NCI-H1092 treated with DMSO at 0.1 percent for 48 hours (cell line): Measurements from ENCODE around the gene SLC25A13.
A peak's percentile ranks its signal among the peaks of the same experiment; 100 is the strongest.

Experiments
- DNase-seq: peaks from one replicate; lab custom pipeline; 2025; lab: John Stamatoyannopoulos, UW

Gene SLC25A13

DNA sequence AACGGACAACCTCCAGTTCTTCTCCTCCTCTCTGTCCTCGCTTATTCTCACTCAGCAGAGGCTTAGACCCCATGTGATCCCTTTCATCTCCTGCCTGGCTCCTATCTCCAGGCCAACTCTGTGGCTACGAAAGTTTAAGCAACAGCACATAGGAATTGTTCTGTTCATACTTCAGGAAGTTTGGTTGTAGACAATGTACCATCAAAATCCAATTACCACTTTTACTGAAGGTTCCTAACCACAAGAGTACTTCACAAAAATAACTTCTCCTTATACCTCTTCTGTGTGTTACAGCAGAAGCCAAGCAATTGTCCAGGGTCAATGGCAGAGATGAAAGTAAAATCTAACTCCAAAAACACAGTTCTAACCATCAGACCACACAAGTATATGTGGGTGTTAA, 80.0 kb downstream of the SLC25A13 start:
- no peak for DNase-seq

DNA sequence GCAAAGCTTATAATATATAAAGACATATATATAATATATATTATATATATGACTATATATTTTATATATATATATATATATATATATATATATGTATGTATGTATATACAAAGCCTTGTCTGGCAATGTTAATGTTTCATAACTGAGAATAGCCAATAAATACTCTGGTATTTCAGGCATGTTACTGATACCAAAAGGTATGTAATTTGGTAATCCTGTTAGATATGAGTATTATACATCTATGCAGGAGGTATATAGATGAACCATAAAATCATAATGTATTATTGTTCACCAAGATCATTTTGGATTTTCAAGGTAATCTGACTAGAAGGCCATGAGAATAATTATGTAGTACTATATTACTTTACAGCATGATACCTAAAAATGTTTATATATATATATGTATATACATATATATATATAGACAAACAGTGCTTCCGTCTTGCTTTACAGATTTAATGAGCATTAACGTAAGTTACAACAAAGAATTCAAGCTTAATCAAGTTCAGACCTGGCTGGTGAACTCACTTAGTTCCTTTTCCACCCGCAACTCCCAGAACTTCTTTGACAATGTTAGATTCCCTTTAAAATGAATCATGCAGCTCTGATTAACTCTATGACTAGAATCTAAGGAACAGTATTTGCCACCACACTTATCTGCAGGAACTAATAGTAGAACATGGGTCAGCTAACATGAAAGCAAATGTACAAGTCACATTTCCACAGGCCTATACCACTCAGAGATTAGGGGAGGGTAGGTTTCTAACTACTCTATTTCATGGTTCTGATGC, 82.7 kb downstream of the SLC25A13 start:
- no peak for DNase-seq

DNA sequence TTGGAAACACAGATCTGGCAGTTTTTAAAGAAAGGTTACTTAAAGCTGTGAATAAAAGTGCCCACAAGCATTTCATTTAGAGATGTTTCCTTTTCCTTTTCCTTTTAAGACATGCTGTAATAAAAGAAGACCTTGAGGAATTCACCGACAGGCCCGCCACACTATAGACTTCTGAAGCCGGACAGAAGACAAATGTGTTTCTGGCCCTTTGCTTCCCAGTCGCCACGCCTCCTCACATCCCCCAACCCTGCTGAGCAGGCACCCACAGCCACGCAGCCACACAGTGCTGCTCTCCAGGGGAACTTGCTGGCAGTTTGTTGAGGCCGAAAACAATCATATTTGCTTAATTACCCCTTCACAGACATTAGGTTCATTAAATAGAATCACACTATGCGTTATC, 83.4 kb downstream of the SLC25A13 start:
- no peak for DNase-seq

DNA sequence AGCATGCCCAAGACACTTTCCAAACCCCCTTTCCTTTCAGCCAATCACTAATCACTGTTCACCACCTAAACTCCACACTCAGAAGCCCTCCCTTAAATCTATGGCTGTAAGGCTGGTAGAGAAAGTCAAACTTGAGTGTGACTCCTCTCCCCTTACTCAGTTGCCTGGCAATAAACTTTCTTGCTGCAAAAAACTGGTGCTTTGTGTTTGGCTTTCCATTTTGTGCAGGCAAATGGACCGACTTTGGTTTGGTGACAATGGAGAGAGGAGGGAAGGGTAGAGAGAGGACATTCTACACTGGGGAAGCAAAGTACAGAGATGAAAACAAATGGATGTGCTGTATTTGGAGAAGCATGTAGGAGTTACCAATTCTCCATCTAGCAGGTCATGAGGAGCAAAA, 84.9 kb downstream of the SLC25A13 start:
- no peak for DNase-seq

DNA sequence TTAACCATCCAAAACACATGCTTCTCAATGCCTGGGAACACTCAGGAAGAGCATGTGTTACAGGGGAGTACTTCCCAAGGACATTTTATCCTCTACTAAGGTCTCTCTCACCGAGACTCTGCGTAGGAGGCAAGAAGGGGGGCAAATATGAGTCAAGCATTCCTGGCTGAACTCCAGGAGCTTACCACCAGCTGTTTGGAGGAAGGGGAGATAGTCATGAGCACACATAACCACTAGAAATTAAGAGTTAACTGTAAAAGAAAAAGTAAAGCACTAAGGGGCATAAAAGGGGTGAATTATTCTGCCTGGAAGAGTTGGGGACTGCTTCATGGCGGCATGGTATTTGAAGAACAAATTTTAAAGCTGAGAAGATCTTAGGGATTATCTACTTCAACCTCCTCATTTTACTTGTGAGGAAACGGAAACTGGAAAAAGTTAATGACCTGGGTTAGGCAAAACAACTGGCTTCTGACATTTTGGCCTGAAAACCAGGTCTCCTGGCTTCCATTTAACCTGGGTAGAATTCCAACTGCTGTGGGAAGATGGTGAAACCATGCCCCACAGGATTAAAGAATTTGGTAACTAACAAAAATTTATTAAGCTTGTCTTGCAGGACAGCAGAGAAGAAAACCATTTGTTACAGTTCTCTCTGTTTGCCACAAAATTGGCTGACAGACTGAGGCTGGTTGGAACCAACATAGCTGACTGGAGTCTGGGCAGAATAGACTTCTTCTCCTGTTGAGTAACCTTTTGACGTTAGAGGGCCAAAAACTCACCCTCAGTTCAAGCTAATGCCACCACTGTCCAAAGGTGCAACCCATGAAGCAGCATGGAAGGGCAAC, 85.5 kb downstream of the SLC25A13 start:
- no peak for DNase-seq

DNA sequence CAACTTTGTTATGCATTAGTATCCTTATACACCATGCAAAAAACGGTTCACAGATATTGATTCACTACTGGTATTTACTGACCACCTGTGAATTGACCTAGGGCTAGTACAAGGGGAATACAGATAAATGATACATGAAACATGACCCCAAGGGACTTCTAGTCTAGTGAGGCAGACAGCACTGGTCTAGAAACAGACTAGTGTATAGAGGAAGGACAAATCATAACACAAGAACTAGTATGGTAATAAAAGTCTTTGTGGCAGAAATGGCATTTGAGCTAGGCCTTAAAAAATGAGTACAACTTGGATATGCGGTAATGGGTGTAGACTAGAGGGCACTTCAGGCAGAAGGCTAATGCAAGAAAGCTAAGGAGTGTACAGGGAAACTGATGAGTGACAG, 86.6 kb downstream of the SLC25A13 start:
- DNase-seq, result no peak

DNA sequence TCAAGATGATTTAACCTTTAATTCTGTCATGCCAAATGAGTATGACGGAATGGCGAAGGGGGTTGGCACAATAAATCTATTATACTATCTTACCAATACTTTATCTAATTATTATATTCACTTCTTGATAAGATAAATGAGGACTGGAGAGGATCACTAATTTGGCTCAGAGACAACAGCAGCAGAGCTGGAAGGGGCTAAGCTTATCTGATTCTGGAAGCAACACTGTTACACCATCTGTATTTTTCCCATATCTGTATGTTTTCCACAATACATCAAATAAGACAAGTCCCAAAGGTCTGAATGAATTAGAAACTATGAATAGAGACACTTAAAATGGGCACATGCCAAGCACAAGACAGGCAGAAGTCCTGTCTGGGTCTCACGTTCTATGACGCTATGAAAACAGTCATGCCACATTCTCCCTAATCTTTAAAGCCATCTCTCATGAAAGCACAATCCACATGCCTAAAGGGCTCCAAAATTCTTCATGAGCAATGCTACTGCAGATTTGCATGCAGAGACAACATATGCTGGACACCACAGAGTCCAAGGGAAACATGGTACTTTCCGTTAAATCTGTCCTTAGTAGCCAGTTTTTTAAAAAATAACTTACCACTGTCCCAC, 88.3 kb downstream of the SLC25A13 start:
- no peak for DNase-seq

DNA sequence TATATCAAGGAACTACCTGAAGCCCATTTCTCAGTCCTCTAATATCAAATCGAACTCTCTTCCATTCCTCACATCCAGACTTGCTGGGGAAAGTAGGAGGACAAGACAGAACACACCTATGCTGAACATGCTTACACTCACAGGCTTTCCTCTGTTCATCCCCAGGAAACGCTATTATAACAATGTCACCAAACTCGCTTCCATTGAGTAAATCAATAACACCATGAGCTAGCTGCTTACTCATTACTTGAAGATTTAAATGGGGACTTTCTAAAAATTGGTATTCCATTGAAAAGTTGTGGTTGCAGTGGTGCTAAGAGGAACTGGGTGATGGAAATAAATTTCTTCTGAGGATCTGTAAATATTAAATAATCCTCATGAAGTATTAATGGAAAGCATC, 88.8 kb downstream of the SLC25A13 start:
- no peak for DNase-seq

DNA sequence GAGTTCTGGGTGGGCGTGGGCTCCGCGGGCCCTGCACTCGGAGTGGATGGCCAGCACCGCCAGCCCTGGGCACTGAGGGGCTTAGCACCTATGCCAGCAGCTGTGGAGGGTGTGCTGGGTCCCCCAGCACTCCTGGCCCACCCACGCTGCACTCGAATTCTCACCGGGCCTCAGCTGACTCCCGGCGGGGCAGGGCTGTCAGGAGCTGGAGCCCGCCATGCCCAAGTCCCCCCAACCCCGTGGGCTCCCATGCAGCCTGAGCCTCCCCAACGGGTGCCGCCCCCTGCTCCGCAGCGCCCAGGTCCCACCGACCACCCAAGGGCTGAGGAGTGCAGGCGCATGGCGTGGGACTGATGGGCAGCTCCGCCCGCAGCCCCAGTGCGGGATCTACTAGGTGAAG, 93.1 kb downstream of the SLC25A13 start:
- no peak for DNase-seq

DNA sequence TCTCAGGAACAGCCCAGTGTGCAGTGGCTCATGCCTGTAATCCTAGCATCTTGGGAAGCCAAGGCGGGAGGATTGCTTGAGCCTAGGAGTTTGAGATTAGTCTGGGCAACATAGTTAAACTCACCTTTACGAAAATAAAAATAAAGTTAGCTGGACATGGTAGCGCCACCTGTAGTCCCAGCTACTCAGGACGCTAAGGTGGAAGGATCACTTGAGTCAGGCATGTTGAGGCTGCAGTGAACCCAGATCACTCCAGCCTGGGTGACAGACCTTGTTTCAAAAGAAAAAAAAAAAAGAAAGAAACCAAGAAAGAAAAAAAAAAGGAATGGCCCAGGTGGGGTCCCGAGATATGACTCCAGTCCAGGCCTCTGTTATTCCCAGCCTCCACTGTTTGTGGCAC, 96.6 kb downstream of the SLC25A13 start:
- no peak for DNase-seq

DNA sequence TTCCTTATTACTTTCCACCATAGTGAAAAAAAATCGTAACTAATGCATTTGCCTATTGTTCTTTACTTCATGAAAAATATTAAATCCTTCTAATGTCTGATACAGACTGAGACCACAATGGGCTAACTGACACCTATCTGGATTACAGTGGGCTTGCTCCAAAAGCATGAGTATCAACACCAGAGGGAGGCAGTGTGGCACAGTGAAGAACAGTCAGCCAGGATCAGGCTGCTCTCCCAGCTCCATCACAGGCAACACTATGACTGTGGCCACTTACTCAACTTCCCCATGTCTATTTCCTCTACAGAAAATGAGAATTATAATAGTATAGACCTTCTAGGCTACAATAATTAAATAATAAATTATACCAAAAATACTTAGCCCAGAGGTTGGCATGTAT, 97.2 kb downstream of the SLC25A13 start:
- DNase-seq, result peak; percentile 33

DNA sequence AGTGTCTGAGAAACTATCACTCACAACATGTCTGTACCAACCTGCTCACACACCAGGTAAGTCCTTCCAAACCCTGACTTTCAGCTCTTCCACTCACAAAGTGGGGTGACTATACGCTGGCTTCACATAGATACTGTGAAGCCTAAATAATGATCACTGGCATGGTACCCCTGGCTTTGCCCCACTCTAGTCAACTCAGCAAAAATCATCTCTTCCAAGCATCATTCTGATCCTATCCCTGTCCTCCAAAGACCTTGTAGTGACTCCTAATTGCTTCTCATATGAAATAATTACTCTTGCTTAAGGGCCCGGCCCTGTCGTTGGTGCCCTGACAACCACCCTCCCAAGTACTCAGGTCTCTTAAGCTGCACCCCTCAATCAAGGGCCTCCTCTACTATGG, 97.8 kb downstream of the SLC25A13 start:
- no peak for DNase-seq

DNA sequence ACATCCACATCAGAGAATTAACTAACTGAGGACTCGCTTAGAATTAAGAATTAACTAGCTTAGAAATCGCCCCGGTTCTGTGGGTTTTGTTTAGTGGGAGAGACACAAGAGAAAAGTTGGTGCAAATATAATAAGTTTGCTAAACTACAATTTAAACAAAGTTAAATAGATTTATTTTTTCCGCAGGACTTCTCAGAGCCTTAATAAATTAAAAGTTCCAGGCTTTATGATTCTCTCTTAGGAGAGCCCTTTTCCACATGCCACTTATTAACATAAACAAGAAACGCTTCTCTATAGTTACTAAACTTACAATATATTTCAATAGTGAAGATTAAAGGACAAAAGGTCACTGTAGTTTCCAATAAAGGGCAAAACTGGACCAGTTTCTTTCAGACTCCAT, 100.0 kb downstream of the SLC25A13 start:
- no peak for DNase-seq

DNA sequence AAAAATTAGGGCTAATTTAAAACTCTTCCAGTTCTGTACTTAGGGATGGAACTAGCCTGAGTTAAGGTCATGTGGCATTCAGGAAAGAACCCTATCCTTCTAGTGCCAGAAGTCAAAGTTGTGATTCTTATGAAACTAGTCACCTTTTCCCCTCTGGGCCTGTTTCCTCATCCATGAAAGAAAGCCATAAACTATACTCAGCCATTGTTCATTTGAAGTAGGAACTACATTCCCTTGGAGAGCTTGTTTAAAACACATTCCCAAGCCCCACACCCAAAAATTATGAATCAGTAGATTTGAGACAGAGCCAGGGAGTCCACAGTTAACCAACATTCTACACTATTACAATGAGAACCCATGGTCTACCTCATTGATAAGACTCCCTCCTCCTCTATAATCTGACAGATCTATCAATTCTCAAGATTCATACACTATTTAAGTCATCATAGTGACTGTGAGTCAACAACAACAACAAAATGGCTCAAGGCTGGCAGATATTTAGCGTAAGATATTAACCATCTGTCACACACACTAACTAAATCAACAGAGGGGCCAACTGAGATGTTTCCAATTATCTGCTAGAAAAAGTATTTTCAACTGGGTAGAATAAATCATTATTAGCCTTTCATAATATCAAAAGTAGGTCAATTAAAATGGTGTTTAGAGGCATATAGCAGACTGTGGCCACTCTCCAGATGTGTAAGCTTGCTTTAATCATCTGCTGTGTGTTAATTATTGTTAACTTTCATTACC, 102.3 kb downstream of the SLC25A13 start:
- DNase-seq, result no peak

DNA sequence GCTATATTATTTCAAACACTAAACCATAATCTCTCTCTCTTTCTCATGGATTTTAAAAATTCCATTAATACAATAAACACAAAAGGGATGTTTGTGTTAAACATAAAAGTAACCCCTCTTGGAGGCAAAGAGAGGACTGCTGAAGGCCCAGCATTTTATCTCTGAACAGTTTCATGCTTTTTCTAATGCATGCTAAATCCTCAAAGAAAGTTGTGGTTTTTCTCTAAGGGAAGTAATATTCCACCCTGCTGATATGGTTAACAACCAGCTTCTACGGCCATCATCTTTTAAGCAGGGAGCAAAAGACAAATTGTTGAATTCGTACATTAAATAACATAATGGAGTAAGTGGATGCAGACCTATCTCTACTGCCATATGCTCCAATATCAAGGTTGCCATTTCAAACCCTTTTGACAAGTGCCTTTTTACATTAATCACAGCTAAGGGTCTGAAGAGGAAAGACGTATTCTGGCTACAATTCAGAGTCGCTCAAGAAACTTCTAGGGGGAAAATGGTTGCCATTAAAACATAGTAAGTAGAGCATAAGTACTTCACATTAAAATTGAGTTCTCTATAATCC, 103.1 kb downstream of the SLC25A13 start:
- no peak for DNase-seq

DNA sequence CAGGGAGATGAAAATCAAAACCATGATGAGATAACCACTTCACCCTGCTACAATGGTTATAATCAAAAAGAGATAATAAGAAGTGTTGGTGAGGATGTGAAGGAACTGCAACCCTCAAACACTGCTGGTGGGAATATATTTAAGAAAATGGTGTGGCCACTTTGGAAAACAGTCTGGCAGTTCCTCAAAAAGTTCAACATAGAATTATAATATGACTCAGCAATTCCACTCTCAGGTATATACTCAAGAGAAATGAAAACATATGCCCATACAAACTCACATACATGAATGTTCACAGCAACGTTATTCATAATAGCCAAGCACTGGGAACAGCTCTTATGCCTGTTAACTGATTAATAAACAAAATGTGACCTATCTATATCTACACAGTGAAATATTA, 104.8 kb downstream of the SLC25A13 start:
- no peak for DNase-seq

DNA sequence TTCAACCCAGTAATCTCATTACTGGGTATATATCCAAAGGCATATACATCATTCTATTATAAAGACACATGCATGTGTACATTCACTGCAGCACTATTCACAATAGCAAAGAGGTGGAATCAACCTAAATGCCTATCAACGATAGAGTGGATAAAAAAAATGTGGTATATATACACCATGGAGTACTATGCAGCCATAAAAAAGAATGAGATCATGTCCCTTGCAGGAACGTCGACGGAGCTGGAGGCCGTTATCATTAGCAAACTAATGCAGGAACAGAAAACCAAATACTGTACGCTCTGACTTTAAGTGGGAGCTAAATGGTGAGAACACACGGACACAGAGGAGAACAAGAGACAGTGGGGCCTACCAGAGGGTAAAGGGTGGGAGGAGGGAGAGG, 105.5 kb downstream of the SLC25A13 start:
- no peak for DNase-seq

DNA sequence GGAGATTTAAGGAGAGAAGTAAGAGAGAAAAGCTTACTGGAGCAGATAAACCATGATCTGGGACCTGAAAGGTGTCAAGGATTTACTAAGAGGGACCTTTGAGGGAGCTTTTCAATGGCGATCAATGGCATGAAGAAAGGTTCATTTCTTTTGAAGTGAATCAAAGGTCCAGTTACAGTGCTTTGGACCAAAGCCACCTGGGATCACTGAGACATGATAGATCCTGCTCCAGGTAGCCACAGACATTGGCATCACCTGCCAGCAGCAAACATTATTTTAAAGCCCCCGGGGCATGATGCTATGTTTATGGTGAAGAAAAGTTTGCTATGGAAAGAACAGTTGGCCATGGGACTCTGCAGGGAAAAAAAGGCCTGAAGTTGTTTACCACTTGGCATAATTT, 109.4 kb downstream of the SLC25A13 start:
- no peak for DNase-seq

DNA sequence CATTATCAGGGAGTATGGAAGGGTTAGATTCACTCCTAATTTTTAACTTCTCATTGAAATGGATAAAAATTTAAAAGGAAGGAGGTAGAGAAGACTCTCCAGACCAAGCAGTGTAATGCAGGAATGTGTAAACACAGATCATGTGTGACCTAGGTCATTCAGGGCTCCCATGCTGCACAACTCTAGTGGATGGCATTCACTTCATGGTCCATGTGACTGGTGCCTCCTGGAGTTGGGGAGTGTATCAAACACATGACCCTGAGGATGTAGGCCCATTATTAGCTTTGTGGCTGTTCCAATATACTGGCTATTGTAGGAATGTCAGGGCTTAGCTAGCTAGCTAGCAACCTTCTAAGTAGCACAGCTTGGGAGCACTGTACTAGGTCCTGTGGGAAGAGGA, 109.9 kb downstream of the SLC25A13 start:
- DNase-seq, result no peak

DNA sequence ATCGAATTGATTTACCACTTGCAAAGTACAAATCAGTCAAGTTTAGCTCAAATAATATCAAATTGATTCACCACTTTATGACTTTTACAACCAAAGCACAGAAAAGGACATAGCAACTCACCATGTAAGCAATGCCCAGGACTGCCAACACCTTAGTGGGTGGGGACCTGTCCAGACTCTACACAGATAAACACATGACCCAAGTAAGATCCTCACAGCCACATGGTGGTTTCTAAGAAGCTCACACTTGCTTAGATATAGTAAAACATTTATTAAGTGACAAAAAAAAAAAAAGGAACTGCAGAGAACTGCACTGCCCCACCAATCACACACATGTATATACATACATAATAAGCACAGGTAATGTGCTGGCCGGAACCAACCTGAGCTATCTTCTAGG, 116.2 kb downstream of the SLC25A13 start:
- DNase-seq, result no peak

DNA sequence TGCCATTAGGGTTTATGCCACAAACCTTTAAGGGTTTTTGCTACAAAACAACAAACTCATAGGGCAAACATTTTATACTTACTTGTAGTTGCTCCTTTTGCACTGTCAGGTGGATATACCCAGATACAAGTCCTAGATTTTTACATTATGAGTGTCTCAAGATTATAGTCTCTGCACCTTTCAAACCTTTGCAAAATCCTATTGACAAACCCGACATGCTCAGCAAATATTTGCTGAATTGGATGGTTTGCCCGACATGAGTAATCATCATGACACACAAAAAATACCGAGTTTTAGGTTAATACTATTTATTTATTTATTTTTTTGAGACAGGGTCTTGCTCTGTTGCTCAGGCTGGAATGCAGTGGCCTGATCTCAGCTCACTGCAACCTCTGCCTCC, 117.3 kb downstream of the SLC25A13 start:
- no peak for DNase-seq

DNA sequence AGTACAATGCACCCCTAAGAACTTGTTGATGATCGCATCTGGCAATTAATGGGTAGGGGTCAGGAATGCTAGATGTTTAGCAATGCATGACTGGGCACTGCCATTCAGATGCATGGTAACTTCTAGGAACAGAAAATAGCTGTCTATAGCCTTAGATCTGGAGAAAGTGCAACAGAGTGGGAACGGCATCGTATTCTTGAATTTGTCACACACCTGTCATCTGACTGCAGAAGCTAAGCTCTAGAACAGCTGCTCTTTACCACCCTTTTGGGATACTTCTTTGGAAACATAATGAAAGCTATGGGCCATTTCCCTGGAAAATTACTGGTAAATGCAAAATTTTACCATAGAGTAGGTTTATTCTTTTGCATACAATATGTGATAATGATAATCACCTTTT, 118.1 kb downstream of the SLC25A13 start:
- DNase-seq, result no peak
